ENCODE results near the gene APOA4. TPM values are rescaled to one million over a fixed set of nuclear protein-coding genes. Genes with fewer than 3 reads are reported as not detected.

APOA4 gene
- polyA plus RNA-seq, 3 donors from 2014 or later = not detected

DNA sequence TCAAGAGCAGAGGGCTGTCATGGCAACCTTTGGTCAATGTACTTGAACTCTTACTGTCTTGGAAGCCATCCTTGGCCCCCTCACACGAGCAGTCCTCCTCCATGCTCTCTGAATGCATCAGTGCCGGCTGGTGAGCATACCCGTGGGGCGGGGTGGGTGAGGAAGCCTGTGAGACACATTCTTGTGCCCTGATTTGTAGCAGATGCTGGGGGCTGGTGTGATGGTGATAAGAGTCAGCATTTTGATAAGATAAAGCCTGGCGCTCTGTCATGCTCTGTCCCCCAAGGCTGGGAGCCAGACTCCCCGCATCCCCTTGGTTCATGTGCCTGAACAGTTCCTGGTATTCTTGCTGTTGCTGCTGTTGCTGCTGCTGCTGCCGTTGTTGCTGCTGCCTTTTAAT lies 34.8 kb upstream of the APOA4 start:
- peaks cover 39 to 43% of the 10 kb centered on the region in 2 donors for H3K4me1 Mint-ChIP-seq
- H3K36me3 Mint-ChIP-seq = peaks cover 24 to 46% (median 36%) of the 10 kb centered on the region in 3 donors
- H3K27me3 Mint-ChIP-seq (ENCODE audit: low read depth in 3 of 3) = peaks cover 0 to 5% (median 3%) of the 10 kb centered on the region in 3 donors
- peak overlapping the region in 1 of 6 donors; percentile 39 for H3K27ac Mint-ChIP-seq
- H3K4me3 Mint-ChIP-seq = no peak overlapping the region
- no peaks in the 10 kb centered on the region for H3K9me3 Mint-ChIP-seq
- no peak for DNase-seq

DNA sequence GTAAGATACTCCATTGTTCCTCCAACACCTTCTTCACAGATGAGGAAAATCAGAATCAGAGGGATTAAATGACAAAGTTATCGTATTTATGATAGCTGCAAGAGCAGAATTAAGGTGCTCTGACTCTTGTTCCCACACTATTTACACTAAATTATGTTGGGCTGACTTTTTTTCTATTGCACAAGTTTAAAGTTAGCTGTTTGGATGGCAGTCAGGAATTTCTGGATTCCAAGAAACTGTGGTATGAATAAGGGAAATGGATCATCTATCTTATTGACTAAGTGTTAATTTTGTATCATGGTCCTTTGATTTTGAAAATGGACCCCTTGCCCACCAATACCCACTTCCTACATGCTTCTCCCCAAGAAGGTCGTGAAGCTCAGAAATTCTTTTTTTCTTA lies 34.2 kb upstream of the APOA4 start:
- H3K36me3 Mint-ChIP-seq = peaks cover 24 to 44% (median 36%) of the 10 kb centered on the region in 3 donors
- DNase-seq = no peak
- no peak overlapping the region for H3K4me3 Mint-ChIP-seq
- H3K27ac Mint-ChIP-seq = peak overlapping the region; percentile 8 to 95 (median 58)
- peaks cover 45 to 49% of the 10 kb centered on the region in 2 donors for H3K4me1 Mint-ChIP-seq
- no peaks in the 10 kb centered on the region for H3K9me3 Mint-ChIP-seq
- H3K27me3 Mint-ChIP-seq (ENCODE audit: low read depth in 3 of 3) = peaks cover 0 to 5% (median 3%) of the 10 kb centered on the region in 3 donors

DNA sequence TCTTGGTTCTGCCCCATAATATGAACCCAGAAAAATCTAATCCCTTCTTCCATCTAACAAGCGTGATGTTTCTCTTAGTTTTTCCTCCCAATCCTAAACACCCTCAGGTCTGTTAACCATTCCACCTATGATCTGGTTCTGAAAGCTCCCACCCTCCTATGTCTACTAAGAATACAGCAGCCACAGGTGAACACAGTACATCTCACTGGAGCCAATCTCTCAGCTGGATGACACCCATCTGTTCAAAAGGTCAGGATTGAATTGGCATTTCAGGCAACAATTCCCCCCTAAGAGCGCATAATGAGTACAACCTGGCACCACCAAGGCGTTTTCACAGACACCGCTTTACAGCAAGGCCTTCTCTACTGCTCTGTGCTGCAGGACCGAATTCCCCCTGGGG lies 33.3 kb upstream of the APOA4 start:
- peak overlapping the region in 3 of 5 donors; percentile 11 to 60 (median 31) for H3K4me3 Mint-ChIP-seq
- peaks cover 0 to 5% (median 3%) of the 10 kb centered on the region in 3 donors for H3K27me3 Mint-ChIP-seq (ENCODE audit: low read depth in 3 of 3)
- DNase-seq = no peak
- H3K27ac Mint-ChIP-seq = peak overlapping the region; percentile 70 to 95 (median 86)
- H3K36me3 Mint-ChIP-seq = peaks cover 20 to 35% (median 31%) of the 10 kb centered on the region in 3 donors
- H3K4me1 Mint-ChIP-seq = peaks cover 54 to 58% of the 10 kb centered on the region in 2 donors
- H3K9me3 Mint-ChIP-seq = no peaks in the 10 kb centered on the region

DNA sequence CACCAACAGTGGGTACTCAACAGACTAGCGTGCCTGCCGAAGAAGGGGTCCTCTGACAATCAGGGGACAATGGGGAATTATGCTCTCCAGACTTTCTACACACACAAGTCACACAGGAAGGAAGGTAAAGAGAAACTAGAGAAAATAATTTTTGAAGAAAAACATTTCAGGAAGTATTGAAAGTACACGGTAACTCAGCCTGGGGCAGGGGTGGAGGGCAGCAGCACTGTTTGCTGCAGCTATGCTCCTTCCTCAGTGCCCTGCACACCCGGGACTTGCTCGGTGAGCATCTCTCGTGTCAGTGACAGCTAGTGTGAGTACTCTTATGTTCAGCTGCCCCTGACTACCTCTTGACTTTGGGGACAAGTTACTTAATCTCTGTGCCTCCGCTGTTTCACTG lies 32.3 kb upstream of the APOA4 start:
- H3K9me3 Mint-ChIP-seq = no peaks in the 10 kb centered on the region
- peak overlapping the region; percentile 89 to 95 (median 93) for H3K27ac Mint-ChIP-seq
- peak overlapping the region; percentile 51 to 71 (median 69) for H3K4me3 Mint-ChIP-seq
- H3K4me1 Mint-ChIP-seq = peaks cover 64 to 68% of the 10 kb centered on the region in 2 donors
- DNase-seq = no peak
- peaks cover 13 to 25% (median 21%) of the 10 kb centered on the region in 3 donors for H3K36me3 Mint-ChIP-seq
- H3K27me3 Mint-ChIP-seq (ENCODE audit: low read depth in 3 of 3) = peaks cover 0 to 6% (median 5%) of the 10 kb centered on the region in 3 donors

DNA sequence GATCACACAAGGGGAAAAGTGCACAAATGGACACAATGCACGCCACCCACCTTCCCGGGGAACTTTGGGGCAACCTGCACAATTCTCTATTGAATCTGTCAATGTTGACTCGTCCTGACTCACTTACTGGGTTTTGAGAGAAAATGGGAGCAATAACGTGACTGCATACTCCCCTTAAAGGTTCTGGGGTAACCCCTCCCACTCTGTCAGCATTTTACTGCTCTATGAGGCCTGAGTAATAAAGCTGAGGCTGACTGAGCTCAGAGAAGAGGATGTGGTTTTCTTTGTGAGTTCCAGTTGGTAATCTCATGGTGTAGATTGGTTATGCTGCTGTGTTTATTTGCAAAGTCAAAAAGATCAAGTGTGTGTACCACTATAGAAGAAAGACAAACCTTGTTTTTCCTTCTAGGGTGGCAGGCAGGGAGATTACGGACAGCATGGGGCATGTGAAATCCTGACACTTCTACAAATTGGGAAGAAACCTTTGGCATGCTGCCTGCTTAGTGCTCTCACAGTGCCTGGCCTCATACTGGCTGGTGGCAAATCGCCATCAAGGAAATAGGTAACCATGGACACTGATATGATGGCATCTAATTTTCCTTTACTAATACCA lies 30.5 kb upstream of the APOA4 start:
- H3K27me3 Mint-ChIP-seq (ENCODE audit: low read depth in 3 of 3) = peaks cover 0 to 6% (median 5%) of the 10 kb centered on the region in 3 donors
- H3K4me1 Mint-ChIP-seq = peaks cover 74 to 79% of the 10 kb centered on the region in 2 donors
- no peaks in the 10 kb centered on the region for H3K9me3 Mint-ChIP-seq

DNA sequence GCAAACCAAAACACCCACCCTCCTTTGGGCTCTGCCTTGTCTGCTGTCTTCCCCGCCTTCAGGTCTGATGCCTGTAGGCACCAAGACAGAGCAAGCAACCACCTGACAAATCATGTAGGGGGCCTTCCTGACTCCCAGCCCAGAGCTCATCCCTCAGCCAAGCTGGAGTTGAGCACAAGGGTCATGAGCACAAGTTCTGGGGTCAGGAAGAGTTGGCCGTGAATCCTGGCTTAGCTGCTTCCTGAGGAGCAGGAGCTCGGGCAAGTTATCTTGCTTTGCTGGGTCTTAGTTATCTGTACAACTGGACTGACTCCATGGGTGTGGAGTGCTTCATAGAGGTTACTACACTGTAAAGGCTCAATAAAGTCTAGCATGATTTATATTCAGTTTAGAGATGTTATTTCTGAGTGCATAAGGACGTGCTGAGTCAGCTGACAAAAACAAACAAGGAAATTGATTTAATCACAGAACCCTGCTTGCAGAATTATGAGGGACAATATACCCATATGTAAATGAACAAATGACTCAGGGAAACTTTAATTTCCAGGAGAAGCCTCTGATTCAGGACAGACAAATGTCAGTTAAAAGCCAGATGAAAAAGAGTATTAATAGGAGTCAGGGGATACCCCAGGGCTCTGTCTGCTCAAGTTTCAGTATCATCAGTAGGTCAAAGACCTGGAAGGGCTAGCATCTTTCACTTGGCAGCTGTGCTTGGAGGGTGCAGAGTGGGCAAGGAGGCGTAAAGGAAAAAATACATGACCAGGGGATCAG lies 29.3 kb upstream of the APOA4 start:
- Mint-ChIP-seq H3K4me3 (peak overlapping the region; percentile 73 to 94 (median 81)), H3K4me1 (peaks cover 74 to 79% of the 10 kb centered on the region in 2 donors), H3K36me3 (peaks cover 15 to 17% (median 16%) of the 10 kb centered on the region in 3 donors), H3K9me3 (no peaks in the 10 kb centered on the region), H3K27me3 (ENCODE audit: low read depth in 3 of 3) (peaks cover 0 to 4% (median 2%) of the 10 kb centered on the region in 3 donors), H3K27ac (peak overlapping the region; percentile 89 to 95 (median 92))
- DNase-seq = no peak

More for the DNA sequence above, 30.5 kb upstream of the APOA4 start:
- peak; percentile 71 to 81 (median 76) for DNase-seq
- H3K27ac Mint-ChIP-seq = peak overlapping the region; percentile 89 to 95 (median 92)
- peak overlapping the region; percentile 73 to 94 (median 81) for H3K4me3 Mint-ChIP-seq
- peaks cover 16 to 28% (median 26%) of the 10 kb centered on the region in 3 donors for H3K36me3 Mint-ChIP-seq

DNA sequence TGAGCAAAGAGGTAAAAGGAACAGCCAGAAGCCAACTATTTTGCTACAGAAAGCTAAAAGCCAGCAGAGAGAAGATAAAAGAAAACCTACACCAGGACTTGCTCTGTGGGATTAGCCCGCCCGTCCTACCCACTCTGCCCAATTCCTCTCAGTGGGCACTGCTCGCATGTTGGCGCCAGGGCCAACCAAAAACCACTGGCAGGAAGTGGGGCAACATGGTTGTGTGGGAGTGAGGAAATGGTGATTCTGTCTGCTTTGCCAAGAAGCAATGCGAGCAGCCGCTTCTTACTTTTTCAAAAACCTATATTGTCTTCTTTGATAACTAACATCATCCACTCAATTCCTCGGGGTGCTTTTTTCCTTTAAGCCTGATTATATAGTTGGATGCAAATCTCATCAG lies 28.5 kb upstream of the APOA4 start:
- Mint-ChIP-seq H3K27ac (peak overlapping the region; percentile 89 to 95 (median 92)), H3K27me3 (ENCODE audit: low read depth in 3 of 3) (peaks cover 0 to 4% (median 2%) of the 10 kb centered on the region in 3 donors), H3K9me3 (no peaks in the 10 kb centered on the region), H3K36me3 (peaks cover 17 to 18% (median 18%) of the 10 kb centered on the region in 3 donors), H3K4me3 (peak overlapping the region; percentile 73 to 94 (median 81)), H3K4me1 (peaks cover 71 to 72% of the 10 kb centered on the region in 2 donors)
- peak; percentile 62 to 72 (median 65) for DNase-seq

DNA sequence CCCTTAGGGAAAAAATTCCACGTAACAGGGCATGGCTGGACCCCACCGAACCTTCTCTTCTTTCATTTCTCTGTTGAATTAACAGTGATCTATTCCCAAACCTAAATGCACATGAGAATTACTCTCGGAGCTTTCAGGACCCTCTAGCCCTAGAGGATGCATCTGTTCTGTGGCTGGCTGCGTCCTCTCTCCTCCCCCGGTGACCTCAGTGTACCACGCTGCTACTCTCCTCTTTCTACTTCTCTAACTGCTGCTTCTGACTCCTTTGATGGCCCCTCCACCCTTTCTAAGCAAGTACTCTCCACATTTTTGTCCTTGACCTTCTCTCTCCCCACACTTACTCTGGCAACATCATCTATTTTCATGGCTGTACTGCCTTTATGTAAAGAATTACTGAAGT lies 26.4 kb upstream of the APOA4 start:
- Mint-ChIP-seq H3K36me3 (peaks cover 27 to 36% (median 33%) of the 10 kb centered on the region in 3 donors), H3K27ac (peak overlapping the region in 2 of 6 donors; percentile 60 to 95), H3K4me1 (peaks cover 50 to 52% of the 10 kb centered on the region in 2 donors), H3K4me3 (no peak overlapping the region), H3K27me3 (ENCODE audit: low read depth in 3 of 3) (peaks cover 0 to 4% (median 0%) of the 10 kb centered on the region in 3 donors), H3K9me3 (no peaks in the 10 kb centered on the region)
- no peak for DNase-seq

DNA sequence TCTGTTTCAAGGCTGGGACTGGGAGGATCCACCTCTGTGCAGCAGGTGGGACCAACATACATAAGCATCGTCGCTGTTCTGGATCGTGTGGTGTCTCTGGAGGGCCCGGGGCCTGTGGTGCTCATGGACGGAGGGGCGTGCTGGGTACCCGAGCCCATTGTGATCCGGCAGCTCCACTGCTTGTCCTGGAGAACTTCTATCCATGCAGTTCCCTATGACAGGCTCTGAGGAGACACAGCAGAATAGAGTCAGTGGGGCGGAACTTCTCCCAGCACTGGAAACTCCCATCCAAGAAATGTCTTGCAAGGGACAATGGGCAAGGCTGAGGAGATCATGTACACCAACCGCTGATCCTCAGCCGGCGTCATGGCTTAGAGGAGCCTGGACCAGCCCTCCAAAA lies 26.0 kb upstream of the APOA4 start:
- peaks cover 27 to 36% (median 33%) of the 10 kb centered on the region in 3 donors for H3K36me3 Mint-ChIP-seq
- H3K27me3 Mint-ChIP-seq (ENCODE audit: low read depth in 3 of 3) = peaks cover 0 to 4% (median 0%) of the 10 kb centered on the region in 3 donors
- H3K9me3 Mint-ChIP-seq = no peaks in the 10 kb centered on the region
- H3K27ac Mint-ChIP-seq = no peak overlapping the region
- DNase-seq = no peak
- H3K4me1 Mint-ChIP-seq = peaks cover 46 to 47% of the 10 kb centered on the region in 2 donors
- no peak overlapping the region for H3K4me3 Mint-ChIP-seq

DNA sequence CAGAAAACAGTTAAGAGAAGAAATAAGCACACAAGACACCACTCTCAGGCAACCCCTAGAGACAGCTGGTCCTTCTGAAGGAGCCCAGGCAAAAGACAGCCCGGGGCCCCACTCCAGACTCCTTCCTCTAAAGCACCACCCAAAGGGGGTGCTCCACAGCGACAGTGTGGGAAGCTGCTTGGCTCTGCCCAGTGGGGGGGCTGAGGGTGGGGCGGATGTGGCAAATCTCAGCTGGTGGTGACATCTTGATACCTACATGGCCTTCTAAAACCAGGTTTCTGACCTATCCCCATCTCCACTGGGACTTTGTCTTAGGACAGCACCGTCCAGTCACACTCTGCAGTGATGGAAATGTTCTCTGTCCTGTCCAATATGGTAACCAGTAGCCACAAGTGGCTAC lies 24.5 kb upstream of the APOA4 start:
- Mint-ChIP-seq H3K36me3 (peaks cover 30 to 45% (median 41%) of the 10 kb centered on the region in 3 donors), H3K4me1 (peaks cover 32 to 33% of the 10 kb centered on the region in 2 donors), H3K4me3 (no peak overlapping the region), H3K27ac (no peak overlapping the region), H3K27me3 (ENCODE audit: low read depth in 3 of 3) (peaks cover 0 to 4% (median 0%) of the 10 kb centered on the region in 3 donors), H3K9me3 (no peaks in the 10 kb centered on the region)
- DNase-seq = no peak

DNA sequence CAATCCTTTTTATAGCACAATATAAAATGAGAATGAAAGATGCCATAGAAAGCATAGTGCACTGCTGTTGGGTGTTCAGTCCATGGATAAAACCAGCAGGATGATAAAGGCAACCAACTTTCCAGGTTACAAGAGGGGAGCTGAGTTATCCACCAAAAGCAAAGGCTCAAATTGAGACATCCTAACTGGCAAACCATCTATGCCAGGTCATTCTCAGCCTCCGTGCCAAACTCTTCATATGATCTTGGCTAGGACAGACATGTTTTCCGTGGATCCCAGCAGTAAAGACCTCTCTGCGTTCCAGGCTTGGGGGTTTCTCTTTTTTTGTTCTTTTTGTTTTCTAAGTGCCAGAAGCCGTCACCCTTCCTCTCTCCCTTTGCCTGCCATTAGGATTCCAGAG lies 21.6 kb upstream of the APOA4 start:
- Mint-ChIP-seq H3K27ac (peak overlapping the region in 1 of 6 donors; percentile 50), H3K4me1 (peaks cover 3 to 4% of the 10 kb centered on the region in 2 donors), H3K4me3 (no peak overlapping the region), H3K9me3 (no peaks in the 10 kb centered on the region), H3K27me3 (ENCODE audit: low read depth in 3 of 3) (no peaks in the 10 kb centered on the region), H3K36me3 (peaks cover 24 to 39% (median 33%) of the 10 kb centered on the region in 3 donors)
- DNase-seq = no peak

DNA sequence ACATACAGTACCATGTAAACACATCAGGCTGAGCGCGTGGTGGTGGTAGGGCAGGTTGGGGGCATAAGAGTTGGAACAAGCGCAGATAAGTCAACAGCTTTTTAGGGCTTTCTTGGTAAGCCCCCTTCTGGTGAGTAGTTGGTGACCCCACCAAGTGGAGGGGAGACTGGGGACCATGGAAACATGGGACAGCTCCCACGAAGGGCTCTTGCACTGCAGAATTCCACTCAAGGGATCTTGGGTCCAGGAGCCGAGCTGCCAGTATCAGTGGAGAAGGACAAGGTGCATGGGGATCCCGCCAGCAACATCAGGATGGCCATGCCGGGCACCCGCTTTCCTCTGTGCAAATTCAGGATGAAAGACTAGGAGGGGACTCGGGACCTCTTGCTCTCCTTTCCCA lies 20.6 kb upstream of the APOA4 start:
- Mint-ChIP-seq H3K27me3 (ENCODE audit: low read depth in 3 of 3) (no peaks in the 10 kb centered on the region), H3K36me3 (peaks cover 21 to 35% (median 30%) of the 10 kb centered on the region in 3 donors), H3K4me1 (no peaks in the 10 kb centered on the region), H3K4me3 (no peak overlapping the region), H3K9me3 (no peaks in the 10 kb centered on the region), H3K27ac (no peak overlapping the region)
- DNase-seq = no peak

DNA sequence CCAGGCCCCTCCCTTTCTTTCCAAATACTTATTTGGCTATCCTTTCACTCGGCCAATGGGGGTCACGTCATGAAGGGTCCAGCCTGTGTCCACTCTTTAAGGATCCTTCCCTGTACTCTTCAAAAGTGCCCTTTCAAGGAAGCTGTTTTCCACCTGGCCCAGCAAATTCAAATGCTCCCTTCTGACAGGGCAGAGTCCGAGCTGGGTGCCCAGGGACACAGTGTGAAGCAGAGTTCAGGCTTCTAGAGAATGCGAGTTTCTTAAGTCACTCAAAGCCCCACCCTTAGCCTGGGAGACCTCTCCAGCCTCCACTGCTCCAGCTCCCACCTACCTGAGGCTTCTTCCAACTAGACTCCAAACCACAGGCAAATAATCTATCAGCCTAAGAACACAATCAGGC lies 19.8 kb upstream of the APOA4 start:
- H3K4me1 Mint-ChIP-seq = no peaks in the 10 kb centered on the region
- no peak for DNase-seq
- H3K9me3 Mint-ChIP-seq = no peaks in the 10 kb centered on the region
- no peak overlapping the region for H3K4me3 Mint-ChIP-seq
- peaks cover 21 to 35% (median 30%) of the 10 kb centered on the region in 3 donors for H3K36me3 Mint-ChIP-seq
- no peaks in the 10 kb centered on the region for H3K27me3 Mint-ChIP-seq (ENCODE audit: low read depth in 3 of 3)
- H3K27ac Mint-ChIP-seq = peak overlapping the region in 3 of 6 donors; percentile 19 to 74 (median 50)

DNA sequence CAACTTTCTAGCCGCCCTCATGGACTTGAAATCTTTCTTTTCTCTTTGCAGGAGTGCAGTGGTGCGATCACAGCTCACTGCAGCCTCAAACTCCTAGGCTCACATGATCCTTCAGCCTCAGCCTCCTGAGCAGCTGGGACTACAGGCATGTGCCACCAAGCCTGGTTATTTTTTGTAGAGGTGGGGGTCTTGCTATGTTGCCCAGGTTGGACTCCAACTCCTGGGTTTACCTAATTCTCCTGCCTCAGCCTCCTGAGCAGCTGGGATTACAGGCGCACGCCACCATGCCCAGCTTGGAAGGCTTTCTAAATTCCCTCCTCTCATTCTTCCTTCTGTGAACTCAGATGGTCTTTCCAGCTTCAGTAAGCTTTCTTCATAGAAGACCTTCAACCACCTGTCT lies 19.0 kb upstream of the APOA4 start:
- Mint-ChIP-seq H3K9me3 (no peaks in the 10 kb centered on the region), H3K27me3 (ENCODE audit: low read depth in 3 of 3) (no peaks in the 10 kb centered on the region), H3K4me3 (no peak overlapping the region), H3K36me3 (peaks cover 18 to 32% (median 29%) of the 10 kb centered on the region in 3 donors), H3K4me1 (no peaks in the 10 kb centered on the region), H3K27ac (no peak overlapping the region)
- DNase-seq = no peak
